Measurements from ENCODE around the gene GPI. TPM values are rescaled to one million over a fixed set of nuclear protein-coding genes. Genes with fewer than 3 reads are reported as not detected.

Gene GPI
- total RNA-seq, 4 donors from 2014 or later, result 88.1 to 324 (median 150) TPM

DNA sequence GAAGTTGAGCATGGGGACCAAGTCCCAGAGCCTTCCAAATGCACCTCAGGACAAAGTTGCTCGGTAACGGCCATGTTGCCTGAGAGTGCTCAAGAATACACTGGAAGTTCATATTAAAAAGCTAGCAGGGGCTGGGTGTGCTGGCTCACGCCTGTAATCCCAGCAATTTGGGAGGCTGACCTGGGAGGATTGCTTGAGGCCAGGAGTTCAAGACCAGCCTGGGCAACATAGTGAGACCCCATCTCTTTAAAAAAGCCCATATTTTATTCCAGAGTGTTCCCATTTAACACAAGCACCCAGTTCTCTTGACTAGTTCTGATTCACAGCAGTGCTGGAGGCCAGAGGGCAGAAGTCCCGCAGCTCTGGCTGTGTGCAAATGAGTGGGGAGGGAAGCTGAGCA lies 8.1 kb upstream of the GPI start:
- TF ChIP-seq, protein P1, sequence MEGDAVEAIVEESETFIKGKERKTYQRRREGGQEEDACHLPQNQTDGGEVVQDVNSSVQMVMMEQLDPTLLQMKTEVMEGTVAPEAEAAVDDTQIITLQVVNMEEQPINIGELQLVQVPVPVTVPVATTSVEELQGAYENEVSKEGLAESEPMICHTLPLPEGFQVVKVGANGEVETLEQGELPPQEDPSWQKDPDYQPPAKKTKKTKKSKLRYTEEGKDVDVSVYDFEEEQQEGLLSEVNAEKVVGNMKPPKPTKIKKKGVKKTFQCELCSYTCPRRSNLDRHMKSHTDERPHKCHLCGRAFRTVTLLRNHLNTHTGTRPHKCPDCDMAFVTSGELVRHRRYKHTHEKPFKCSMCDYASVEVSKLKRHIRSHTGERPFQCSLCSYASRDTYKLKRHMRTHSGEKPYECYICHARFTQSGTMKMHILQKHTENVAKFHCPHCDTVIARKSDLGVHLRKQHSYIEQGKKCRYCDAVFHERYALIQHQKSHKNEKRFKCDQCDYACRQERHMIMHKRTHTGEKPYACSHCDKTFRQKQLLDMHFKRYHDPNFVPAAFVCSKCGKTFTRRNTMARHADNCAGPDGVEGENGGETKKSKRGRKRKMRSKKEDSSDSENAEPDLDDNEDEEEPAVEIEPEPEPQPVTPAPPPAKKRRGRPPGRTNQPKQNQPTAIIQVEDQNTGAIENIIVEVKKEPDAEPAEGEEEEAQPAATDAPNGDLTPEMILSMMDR (IDR thresholded peaks at IDR 0.05; ENCODE audit: low read depth), result no peak

DNA sequence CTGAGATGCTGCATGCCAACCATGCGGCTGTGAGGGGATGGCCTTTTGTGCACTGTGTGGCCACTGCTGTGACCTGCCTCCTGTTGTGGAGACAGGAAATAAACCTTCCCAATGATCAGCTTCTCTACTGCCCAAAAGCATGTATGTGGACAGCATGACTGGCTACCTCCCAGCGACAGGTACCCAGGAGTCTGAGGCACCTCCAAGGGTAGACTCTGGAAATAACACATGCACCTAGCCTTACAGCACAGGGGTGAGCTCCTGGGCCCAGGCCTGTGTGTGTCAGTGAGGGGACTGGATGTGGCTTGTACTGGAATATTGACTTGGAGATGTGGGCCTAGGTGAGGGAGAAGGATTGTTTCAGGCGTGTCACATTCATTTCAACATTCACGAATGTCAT lies 7.6 kb upstream of the GPI start:
- TF ChIP-seq, protein P1 (IDR thresholded peaks at IDR 0.05; ENCODE audit: low read depth), result no peak

DNA sequence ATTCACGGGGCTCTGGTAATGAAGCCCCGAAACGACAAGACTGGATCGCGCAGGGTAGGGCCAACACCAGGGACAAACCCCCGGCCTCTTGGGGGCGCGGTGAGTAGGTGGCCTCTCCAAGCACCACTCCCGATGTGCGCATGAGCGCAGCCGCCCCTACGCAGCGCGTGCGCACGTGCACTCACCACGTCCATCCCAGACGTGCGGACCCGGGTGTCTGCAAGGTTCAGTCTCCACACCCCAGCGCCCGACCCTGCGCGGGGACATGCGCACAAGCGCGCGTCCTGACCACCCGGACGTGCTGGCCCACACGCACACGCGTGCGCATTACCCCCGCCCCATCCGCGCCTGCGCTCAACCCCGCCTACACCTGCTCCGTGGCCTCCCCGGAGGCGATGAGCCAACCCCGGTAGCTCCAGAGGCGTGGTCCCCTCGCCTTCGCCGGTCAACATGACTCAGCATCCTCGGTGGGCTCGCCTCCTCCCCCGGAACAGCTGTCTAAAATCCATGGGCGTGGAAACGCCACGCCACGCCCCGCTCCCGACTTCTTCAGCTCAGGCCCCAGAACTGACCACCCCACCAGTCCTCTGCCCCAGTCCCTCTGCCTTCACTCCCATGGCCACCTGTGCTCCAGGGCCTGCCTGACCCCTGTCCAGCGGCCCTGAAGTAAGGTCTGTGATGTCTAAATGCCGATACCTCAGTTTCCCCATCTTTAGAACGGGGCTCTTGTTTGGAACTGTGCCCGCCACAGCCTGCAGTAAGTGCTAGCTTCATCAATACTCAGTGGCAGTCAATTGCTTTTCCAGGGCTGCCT lies 5.6 kb upstream of the GPI start:
- TF ChIP-seq, protein P1 (IDR thresholded peaks at IDR 0.05; ENCODE audit: low read depth), result no peak

DNA sequence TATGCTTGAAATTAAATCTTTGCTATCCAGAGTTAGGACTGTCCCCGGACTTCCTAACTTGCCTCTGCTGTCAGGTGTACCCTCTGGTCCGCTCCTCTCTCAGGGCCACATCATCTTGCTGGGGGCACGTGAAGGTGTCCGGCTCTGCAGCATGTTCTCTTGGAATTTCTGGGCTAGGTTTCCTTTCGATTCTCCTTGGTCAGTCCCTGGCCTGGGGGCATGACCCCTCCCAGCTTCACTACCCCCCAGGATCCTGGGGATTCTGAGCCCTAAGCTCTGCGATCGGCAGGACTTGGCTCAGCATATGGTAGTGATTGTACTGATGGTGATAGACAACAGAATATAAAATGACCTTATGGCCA lies 5.1 kb upstream of the GPI start:
- TF ChIP-seq, protein P1 (IDR thresholded peaks at IDR 0.05; ENCODE audit: low read depth), result no peak

DNA sequence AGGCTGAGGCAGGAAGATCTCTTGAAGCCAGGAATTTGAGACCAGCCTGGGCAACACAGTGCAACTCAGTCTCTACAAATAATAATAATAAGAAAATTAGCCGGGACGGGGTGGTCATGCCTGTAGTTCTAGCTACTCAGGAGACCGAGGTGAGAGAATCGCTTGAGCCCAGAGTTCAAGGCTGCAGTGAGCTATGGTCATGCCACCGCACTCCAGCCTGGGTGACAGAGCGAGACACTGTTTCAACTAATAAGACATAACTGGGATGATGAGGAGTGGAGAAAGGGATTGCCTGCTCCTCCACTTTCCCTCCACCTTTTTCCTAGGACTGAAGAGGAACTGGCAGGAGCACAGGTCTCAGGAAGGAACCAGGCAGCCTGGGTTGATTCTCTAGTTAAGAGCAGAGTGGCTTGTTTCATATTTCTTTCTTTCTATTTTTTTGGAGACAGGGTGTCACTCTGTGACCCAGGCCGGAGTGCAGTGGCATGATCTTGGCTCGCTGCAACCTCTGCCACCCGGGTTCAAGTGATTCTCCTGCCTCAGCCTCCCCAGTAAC lies 4.6 kb upstream of the GPI start:
- TF ChIP-seq, protein P1 (IDR thresholded peaks at IDR 0.05; ENCODE audit: low read depth), result no peak

DNA sequence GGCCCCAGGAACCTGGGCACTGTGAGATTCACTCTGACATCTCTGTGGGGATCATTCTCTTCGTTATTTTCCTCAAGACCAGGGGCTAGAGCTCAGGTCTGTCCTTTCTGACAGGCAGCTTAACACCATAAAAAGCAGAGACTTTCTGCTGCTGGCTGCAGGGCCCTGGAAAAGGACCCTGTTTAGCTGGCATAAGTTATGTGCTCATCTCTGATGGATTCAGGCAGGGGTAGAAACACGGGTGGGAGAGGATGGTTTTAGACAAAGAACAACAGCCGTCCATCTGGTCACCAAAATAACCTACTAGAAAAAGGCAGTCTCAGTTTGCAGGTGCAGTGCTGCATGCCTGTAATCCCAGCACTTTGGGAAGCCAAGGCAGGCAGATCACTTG lies 2.3 kb upstream of the GPI start:
- TF ChIP-seq, protein P1 (IDR thresholded peaks at IDR 0.05; ENCODE audit: low read depth), result no peak

DNA sequence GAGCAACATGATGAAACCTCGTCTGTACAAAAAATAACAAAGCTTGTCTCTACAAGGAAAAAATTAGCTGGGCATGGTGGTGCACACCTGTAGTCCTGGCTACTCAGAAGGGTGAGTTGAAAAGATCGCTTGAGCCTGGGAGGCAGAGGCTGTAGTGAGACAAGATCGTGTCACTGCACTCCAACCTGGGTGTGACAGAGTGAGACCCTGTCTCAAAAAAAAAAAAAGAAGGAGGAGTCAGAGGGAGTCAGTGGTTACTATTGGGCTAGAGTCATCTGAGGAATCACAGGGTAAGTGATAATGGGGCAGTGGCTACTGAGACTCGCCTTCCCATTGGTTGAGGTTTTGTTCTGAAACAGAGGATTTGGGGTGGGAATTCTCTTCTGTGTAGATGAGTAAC lies 1.9 kb upstream of the GPI start:
- TF ChIP-seq, protein P1 (IDR thresholded peaks at IDR 0.05; ENCODE audit: low read depth), result no peak
